Tibial nerve (tissue), 4 donors: ENCODE measurements around the gene MRPL42. TPM values are rescaled to one million over a fixed set of nuclear protein-coding genes. Genes with fewer than 3 reads are reported as not detected.
"Not testable (repeated sequence)": the region's sequence is repeated elsewhere in the genome, so short reads cannot be mapped to it uniquely, and the experiment has no call there.

Source experiments
- DNase-seq, 2 donors: peaks; one replicate each; pipeline ENCODE4 v3.0.0-alpha.2; 2019; ENCODE audit warnings: low spot score in 2 of 2
- H3K27ac ChIP-seq, 4 donors: fragments of 200-600 bp; sonication (generic) in 3 of 4; one replicate each; pipeline ENCODE4 v1.5.1; 2017 to 2019; ENCODE audit warnings: mild to moderate bottlenecking in 1 of 4
- H3K27me3 ChIP-seq, 2 donors: fragments of 200-600 bp; sonication (generic) in 1 of 2; one replicate each; pipeline versions ENCODE4 v1.5.1 to v1.6.0; 2017 to 2019
- H3K36me3 ChIP-seq, 3 donors: fragments of 200-600 bp; sonication (generic); one replicate each; pipeline ENCODE4 v1.5.1; 2018 to 2019
- H3K4me1 ChIP-seq, 4 donors: fragments of 200-600 bp; sonication (generic) in 3 of 4; one replicate each; pipeline ENCODE4 v1.5.1; 2017 to 2019
- H3K4me3 ChIP-seq, 4 donors: fragments of 200-600 bp; sonication (generic) in 3 of 4; one replicate each; pipeline ENCODE4 v1.5.1; 2017 to 2019; ENCODE audit warnings: mild to moderate bottlenecking in 1 of 4, moderate library complexity in 1 of 4
- H3K9me3 ChIP-seq, 4 donors: fragments of 200-600 bp; sonication (generic) in 3 of 4; one replicate each; pipeline ENCODE4 v1.5.1; 2017 to 2019
- EP300 ChIP-seq, 2 donors: sonication (generic); formaldehyde crosslinking; IDR thresholded peaks; one replicate each; pipeline ENCODE4 v1.6.1; 2017; ENCODE audit warnings: antibody characterized with exemption in 2 of 2, mild to moderate bottlenecking in 1 of 2
- POLR2A ChIP-seq, 2 donors: fragments of 450-650 bp; IDR thresholded peaks; one replicate each; pipeline ENCODE4 v1.6.1; 2017; ENCODE audit warnings: antibody characterized with exemption in 2 of 2, mild to moderate bottlenecking in 2 of 2, moderate library complexity in 2 of 2
- WGBS, 2 donors: methylation state at CpG; one replicate each; pipeline ENCODE4 v1.1.5; 2018; 5-methylcytosine and 5-hydroxymethylcytosine counted together
- total RNA-seq, 4 donors: library from RNA; depleted of rRNA; stranded (reverse); fragments of >200 nt; gene quantifications; one replicate each; pipeline ENCODE4 v1.1.0, GENCODE V29; 2016
- TF ChIP-seq, protein P1 (sequence below), 5 experiments: fragments of 200-600 bp in 3 of 5; fragments of 450-650 bp in 2 of 5; sonication (generic) in 3 of 5; IDR thresholded peaks; one replicate each; pipeline ENCODE4 v1.5.1; 2016 to 2019; ENCODE audit warnings: antibody characterized with exemption in 5 of 5, mild to moderate bottlenecking in 3 of 5, moderate library complexity in 2 of 5

The MRPL42 gene
- total RNA-seq, 4 donors from 2014 or later = 19.7 to 27.3 (median 22.8) TPM

DNA sequence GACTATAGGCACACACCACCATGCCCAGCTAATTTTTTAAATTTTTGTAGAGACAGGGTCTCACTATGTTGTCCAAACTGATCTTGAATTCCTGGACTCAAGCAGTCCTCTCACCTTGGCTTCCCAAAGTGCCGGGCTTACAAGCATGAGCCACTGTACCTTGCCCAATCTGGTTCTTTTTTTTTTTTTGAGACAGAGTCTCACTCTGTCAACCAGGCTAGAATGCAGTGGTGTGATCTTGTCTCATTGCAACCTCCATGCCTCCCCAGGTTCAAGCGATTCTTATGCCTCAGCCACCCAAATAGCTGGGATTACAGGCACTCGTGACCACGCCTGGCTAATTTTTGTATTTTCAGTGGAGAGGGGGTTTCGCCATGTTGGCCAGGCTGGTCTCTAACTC, 15.4 kb downstream of the MRPL42 start:
- TF ChIP-seq, protein P1, sequence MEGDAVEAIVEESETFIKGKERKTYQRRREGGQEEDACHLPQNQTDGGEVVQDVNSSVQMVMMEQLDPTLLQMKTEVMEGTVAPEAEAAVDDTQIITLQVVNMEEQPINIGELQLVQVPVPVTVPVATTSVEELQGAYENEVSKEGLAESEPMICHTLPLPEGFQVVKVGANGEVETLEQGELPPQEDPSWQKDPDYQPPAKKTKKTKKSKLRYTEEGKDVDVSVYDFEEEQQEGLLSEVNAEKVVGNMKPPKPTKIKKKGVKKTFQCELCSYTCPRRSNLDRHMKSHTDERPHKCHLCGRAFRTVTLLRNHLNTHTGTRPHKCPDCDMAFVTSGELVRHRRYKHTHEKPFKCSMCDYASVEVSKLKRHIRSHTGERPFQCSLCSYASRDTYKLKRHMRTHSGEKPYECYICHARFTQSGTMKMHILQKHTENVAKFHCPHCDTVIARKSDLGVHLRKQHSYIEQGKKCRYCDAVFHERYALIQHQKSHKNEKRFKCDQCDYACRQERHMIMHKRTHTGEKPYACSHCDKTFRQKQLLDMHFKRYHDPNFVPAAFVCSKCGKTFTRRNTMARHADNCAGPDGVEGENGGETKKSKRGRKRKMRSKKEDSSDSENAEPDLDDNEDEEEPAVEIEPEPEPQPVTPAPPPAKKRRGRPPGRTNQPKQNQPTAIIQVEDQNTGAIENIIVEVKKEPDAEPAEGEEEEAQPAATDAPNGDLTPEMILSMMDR (IDR thresholded peaks at IDR 0.05) = no peak
- TF ChIP-seq POLR2A (IDR thresholded peaks at IDR 0.05) (no peak), EP300 (IDR thresholded peaks at IDR 0.05) (no peak)
- WGBS, 2 donors = 96 to 97% methylated on average over 5 of the region's 5 CpGs
- no peak for DNase-seq
- Histone ChIP-seq H3K27me3 (no peaks in the 10 kb centered on the region), H3K36me3 (peaks cover 0 to 89% (median 19%) of the 10 kb centered on the region in 3 donors), H3K27ac (no peak overlapping the region), H3K4me1 (peaks cover 0 to 3% (median 0%) of the 10 kb centered on the region in 4 donors), H3K9me3 (no peaks in the 10 kb centered on the region), H3K4me3 (no peak overlapping the region)

DNA sequence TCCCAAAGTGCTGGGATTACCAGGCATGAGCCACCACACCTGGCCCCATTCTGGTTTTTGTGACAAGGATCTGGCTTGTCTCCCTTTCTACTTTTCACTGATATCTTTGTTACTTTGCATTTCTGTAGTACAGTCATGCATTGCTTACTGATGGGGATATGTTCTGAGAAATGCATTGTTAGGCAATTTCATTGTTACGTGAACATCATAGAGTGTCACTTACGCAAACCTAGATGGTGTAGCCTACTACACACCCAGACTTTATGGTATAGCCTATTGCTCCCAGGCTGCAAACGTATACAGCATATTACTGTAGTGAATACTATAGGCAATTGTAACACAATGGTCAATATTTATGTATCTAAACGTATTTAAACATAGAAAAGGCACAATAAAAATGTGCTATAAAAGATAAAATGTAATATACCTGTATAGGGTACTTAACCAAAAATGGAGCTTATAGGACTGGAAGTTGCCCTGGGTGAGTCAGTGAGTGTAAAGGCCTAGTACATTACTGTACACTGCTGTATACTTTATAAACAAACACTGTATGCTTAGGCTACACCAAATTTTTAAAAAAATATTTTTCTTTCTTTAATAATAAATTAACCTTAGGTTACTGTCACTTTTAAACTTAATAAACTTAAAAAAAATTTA, 16.0 kb downstream of the MRPL42 start:
- WGBS, 2 donors = 87 to 92% methylated on average over 4 of the region's 4 CpGs
- no peak for TF ChIP-seq EP300 (IDR thresholded peaks at IDR 0.05)
- no peak overlapping the region for H3K4me3 ChIP-seq
- H3K4me1 ChIP-seq = peaks cover 0 to 3% (median 0%) of the 10 kb centered on the region in 4 donors
- no peaks in the 10 kb centered on the region for H3K9me3 ChIP-seq
- H3K27ac ChIP-seq = no peak overlapping the region
- DNase-seq = no peak
- H3K27me3 ChIP-seq = no peaks in the 10 kb centered on the region
- H3K36me3 ChIP-seq = peaks cover 0 to 89% (median 14%) of the 10 kb centered on the region in 3 donors

DNA sequence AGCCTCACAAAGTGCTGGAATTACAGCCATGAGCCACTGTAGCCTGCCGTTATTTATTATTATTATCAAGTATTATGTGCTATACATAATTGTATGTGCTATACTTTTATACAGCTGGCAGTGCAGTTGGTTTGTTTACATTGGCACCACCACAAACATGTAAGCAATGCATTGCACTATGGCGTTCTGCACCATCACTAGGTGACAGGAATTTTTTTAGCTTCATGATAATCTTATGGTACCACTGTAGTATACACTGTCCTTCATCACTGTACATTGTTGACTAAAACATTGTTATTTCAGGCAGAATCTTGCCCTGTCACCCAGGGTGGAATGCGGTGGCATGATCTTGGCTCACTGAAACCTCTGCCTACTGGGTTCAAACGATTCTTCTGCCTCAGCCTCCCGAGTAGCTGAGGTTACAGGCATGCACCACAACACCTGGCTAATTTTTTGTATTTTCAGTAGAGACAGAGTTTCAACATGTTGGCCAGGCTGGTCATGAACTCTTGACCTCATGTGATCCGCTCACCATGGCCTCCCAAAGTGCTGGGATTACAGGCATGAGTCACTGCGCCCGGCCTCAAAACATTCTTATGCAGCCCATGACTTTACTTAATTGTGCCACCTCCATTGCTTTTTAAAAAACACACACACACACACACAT, 17.1 kb downstream of the MRPL42 start:
- Histone ChIP-seq H3K4me3 (no peak overlapping the region), H3K4me1 (peaks cover 0 to 3% (median 0%) of the 10 kb centered on the region in 4 donors), H3K9me3 (no peaks in the 10 kb centered on the region), H3K27me3 (no peaks in the 10 kb centered on the region), H3K27ac (no peak overlapping the region), H3K36me3 (peaks cover 0 to 89% (median 14%) of the 10 kb centered on the region in 3 donors)
- TF ChIP-seq, protein P1 (IDR thresholded peaks at IDR 0.05) = no peak
- TF ChIP-seq EP300 (IDR thresholded peaks at IDR 0.05) (no peak), POLR2A (IDR thresholded peaks at IDR 0.05) (no peak)
- WGBS, 2 donors = 64 to 67% methylated on average over 8 of the region's 8 CpGs
- DNase-seq = no peak

DNA sequence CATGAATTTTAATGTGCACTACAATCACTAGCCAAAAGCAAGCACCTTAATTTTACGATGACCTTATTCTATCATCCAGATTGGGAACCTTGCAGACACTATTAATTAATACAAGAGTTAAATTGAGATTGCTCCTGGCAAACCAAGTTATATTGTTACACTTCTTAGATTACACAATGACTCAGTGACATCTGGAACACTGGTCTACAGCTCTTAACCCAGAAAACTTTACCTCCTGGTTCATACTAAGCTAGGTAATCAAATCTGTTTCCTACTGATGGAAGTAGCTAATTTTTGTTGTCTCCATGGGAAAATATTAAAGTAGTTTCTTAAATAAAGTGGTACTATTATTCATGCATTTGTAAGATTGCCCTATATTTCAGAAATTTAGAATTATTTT, 25.5 kb downstream of the MRPL42 start:
- not testable (repeated sequence) for H3K27me3 ChIP-seq, H3K9me3 ChIP-seq, H3K27ac ChIP-seq, H3K4me3 ChIP-seq, H3K4me1 ChIP-seq, DNase-seq
- 100% methylated on average over 1 of the region's 1 CpG for WGBS, 2 donors
- peaks cover 0 to 67% (median 0%) of the 10 kb centered on the region in 3 donors for H3K36me3 ChIP-seq

DNA sequence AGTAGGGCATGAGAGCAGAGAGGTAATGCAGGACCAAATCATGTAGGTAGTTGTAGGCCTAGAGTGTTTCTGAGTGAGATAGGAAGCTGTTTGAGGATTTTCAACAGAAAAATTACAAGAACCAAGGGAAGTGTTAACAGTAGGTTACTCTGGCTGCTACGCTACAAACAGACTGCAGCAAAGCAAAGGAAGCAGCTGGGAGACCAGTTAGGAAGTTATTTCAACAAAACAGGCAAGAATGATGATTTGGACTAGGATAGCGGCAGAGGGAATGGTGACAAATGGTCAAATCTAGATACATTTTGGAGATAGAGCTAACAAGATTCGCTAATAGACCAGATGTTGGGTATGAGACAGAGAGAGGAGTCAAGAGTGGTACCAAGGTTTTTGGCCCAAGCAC, 26.8 kb downstream of the MRPL42 start:
- WGBS, 2 donors = 94 to 98% methylated on average over 3 of the region's 3 CpGs
- TF ChIP-seq, protein P1 (IDR thresholded peaks at IDR 0.05) = no peak
- no peak for TF ChIP-seq EP300 (IDR thresholded peaks at IDR 0.05)
- TF ChIP-seq POLR2A (IDR thresholded peaks at IDR 0.05) = no peak
- Histone ChIP-seq H3K27ac (no peak overlapping the region), H3K27me3 (no peaks in the 10 kb centered on the region), H3K36me3 (peaks cover 0 to 54% (median 0%) of the 10 kb centered on the region in 3 donors), H3K4me1 (no peaks in the 10 kb centered on the region), H3K4me3 (no peak overlapping the region), H3K9me3 (no peaks in the 10 kb centered on the region)
- no peak for DNase-seq

DNA sequence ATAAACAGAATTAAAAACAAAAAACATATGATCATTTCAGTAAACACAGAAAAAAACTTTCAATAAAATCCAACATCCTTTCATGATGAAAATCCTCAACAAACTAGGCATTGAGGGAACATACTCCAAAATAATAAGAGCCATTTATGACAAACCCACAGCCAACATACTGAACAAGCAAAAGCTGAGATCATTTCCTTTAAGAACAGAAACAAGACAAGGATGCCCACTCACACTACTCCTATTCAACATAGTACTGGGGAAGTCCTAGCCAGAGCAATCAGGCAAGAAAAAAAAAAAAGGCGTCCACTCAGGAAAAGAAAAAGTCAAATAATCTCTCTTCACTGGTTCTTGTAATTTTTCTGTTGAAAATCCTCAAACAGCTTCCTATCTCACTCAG, 30.1 kb downstream of the MRPL42 start:
- TF ChIP-seq POLR2A (IDR thresholded peaks at IDR 0.05) = no peak
- TF ChIP-seq, protein P1 (IDR thresholded peaks at IDR 0.05) = no peak
- TF ChIP-seq EP300 (IDR thresholded peaks at IDR 0.05) = no peak
- no peak overlapping the region for H3K27ac ChIP-seq
- 69 to 81% methylated on average over 1 of the region's 1 CpG for WGBS, 2 donors
- no peaks in the 10 kb centered on the region for H3K4me1 ChIP-seq
- H3K36me3 ChIP-seq = peaks cover 0 to 22% (median 0%) of the 10 kb centered on the region in 3 donors
- no peak for DNase-seq
- H3K9me3 ChIP-seq = no peaks in the 10 kb centered on the region
- H3K4me3 ChIP-seq = no peak overlapping the region
- no peaks in the 10 kb centered on the region for H3K27me3 ChIP-seq

DNA sequence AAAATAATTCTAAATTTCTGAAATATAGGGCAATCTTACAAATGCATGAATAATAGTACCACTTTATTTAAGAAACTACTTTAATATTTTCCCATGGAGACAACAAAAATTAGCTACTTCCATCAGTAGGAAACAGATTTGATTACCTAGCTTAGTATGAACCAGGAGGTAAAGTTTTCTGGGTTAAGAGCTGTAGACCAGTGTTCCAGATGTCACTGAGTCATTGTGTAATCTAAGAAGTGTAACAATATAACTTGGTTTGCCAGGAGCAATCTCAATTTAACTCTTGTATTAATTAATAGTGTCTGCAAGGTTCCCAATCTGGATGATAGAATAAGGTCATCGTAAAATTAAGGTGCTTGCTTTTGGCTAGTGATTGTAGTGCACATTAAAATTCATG, 31.5 kb downstream of the MRPL42 start:
- H3K4me3 ChIP-seq, H3K9me3 ChIP-seq, H3K4me1 ChIP-seq, DNase-seq, H3K27me3 ChIP-seq, H3K27ac ChIP-seq: not testable (repeated sequence)
- H3K36me3 ChIP-seq = peaks cover 0 to 21% (median 0%) of the 10 kb centered on the region in 3 donors
- WGBS, 2 donors = no CpG with 5 or more reads among the region's 1 CpG
